NCI-H1092 (cell line): ENCODE measurements around the gene CPEB3.
"Not testable (repeated sequence)": the region's sequence is repeated elsewhere in the genome, so short reads cannot be mapped to it uniquely, and the experiment has no call there.

Source experiments
- DNase-seq: peaks from one replicate; lab custom pipeline; 2025; lab: John Stamatoyannopoulos, UW

The CPEB3 gene

DNA sequence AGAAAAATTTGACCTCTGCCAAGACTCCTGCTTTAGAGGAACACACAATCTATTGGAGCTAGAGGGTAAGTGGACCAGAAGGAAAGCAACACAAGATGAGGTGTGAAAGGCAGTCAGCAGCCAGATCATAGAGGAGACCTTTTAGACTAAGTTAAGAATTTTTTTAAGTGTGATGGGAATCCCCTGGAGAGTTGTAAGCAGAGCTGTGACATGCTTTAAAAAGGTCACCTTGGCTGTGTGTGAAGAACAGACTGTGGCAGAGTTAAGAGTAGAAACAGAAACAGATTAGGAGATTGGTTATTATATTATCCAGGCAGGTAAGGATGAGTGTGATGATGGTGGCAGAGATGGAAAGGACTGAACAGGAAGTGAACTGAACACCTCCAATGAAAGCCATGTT, 23.5 kb downstream of the CPEB3 start:
- no peak for DNase-seq

DNA sequence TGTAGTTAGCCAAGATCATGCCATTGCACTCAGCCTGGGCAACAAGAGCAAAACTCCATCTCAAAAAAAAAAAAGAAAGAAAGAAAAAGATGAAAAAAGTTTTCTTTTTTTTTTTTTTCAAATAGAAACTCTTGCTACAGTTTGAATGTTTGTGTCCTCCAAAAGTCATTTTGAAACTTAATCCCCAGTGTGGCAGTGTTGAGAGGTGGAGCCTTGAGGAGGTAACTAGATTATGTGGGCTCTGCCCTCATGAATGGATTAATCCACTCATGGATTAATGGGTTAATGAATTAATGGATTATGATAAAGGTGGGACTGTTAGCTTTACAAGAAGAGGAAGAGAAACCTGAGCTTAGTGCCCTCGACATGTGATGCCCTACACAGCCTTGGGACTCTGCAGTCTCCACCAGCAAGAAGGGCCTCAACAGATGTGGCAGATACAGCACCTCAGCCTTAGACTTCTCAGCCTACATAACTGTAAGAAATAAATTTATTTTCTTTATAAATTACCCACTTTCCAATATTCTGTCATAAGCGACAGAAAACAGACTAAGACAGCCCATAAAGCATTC, 25.1 kb downstream of the CPEB3 start:
- DNase-seq, result no peak

DNA sequence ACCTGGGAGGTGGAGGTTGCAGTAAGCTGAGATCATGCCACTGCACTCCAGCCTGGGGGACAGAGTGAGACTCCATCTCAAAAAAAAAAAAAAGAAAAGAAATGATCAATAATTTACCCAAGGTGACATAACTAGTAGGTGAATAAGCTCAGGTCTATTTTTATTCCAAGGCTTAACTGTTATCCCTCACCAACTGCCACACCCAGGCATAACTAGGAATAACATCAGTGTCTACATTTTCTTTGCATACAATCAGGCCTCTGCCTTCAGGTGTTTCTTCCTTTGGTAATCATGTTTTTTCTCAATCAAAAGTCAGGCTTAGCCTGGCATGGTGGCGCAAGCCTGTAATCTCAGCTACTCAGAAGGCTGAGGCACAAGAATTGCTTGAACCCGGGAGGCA, 26.6 kb downstream of the CPEB3 start:
- no peak for DNase-seq

DNA sequence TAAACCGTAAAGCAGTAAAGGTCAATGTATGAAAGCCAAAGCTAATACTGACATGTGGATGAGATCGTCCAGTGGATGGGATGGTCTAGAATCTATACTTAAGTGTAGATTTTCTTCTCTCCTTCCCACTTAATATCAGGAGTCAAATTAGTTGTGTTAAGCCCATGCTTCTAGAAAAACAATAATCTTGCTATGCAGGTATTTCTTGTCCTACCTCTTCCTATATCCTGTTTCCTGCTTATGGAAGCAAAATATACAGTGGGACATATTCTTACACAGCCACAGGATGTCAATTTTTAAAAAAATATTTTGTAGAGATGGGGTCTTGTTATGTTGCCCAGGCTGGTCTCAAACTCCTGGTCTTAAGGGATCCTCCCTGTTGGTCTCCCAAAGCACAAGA, 27.5 kb downstream of the CPEB3 start:
- no peak for DNase-seq

DNA sequence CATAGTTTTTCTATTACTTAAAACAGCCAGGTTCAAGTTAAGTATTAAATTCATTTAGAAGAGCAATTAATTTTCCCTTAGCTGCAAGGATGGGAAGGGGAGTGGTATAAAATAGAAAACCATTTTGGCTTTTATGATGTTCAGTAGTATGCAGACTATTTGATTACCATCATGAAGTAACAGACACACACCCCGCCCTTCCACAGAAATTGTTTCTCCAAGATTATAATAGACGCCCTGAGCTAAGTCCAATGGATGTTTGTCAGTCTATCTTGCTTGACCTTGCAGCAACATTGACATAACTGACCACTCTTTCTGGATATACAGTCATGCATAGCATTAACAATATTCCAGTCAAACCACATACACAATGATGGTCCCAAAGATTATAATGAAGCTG, 42.3 kb downstream of the CPEB3 start:
- no peak for DNase-seq

DNA sequence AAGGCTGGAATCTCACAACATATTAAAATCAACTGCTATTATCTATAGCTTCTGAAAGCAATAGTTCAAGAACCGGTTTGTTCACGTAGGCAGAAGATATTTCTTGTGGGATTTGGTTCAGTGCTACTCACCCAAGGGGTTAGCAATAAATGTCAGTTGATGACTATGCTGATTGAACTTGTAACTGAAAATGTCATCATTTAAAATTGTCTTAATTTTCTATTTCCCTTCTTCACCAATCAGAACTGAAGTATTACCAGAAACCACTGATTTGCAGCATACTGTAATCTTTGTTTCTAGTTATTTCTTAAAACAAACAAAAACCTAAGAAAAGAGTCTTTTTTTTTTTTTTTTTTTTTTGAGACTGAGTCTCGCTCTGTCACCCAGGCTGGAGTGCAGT, 46.1 kb downstream of the CPEB3 start:
- no peak for DNase-seq

DNA sequence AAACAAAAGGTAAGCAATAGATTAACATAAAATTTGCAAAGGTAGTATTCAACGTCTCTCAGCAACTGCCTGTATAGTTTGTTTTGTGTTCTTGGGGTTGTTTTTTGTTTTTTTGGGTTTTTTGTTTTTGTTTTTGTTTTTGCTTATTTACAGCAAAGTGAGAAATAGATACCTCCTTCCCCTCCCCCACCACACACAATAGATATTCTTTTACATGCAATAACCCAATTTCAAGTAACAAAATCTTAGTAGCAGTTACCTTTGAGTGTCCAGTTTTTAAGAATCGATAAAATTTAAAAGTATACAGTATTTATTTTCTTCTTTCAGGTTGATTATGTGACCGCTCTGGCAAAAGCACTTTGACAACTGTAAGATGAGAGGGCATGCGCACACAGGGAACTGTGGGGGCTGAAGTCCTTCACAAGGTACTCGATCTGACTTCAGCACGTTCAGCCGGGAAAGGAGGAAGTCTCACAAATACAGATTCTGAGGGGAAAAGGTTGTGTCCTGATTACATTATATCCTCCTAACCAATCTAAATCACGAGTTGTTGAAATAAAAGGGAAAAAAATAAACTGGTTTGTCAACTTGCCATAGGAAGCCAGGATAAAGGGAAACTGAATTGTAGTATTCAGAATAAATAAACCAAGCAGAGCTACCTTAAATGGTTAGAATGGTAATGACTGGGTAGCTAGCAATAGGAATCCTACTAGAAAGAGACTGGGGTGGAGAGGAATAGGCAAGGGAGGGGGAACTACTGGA, 47.8 kb downstream of the CPEB3 start:
- peak; percentile 58 for DNase-seq

DNA sequence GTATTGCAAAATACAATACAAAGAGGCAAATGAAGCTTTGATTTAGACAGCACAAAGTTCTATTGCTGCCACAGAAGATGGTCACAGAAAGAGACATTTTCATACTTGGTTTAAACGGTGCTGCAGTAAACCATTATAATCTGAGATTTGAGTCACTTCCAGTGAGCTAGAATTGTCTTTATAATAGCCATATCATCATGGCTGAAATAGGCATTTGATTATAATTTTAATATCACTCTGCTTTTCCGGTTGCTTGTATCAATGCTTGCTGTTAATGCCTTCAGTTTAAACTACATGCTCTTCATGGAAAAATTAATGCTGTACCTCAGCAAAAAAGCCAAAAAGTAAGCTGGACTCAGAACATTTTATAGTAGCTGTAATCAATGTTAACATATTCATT, 48.5 kb downstream of the CPEB3 start:
- DNase-seq, result no peak

DNA sequence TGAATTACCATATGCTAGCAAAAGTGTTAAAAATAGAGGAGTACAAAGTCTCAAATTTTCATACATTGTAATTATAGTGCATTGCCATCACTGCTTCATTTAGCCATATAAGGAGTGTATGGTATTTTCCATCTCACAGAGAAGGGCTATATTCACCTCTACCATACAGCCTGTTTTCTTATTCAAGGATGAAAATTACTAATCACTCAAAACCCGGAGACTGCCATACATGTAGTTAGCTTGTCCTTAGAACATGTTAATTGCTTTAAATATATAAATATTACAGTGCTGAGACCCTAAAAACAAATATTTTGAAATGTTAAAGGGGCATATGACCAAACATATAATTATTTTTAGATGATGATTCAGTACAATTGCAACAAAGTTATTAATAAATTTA, 49.4 kb downstream of the CPEB3 start:
- no peak for DNase-seq

DNA sequence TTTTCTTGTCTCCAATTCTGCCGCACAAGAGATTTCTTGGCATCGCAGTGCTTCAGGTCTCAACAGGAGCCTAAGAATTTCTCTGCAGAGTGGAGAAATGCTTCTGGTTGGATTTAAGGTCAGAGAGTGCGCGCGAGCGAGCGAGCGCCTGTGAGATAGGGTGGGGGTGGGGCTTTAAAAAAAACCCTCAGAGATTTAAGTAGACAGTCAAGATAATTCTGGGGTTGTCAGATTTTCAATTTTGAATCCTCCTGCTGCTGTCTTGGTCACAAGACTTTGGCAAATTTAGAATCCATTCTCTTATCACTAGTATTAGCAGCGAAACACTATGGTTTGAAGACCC, 49.7 kb downstream of the CPEB3 start:
- DNase-seq, result no peak

DNA sequence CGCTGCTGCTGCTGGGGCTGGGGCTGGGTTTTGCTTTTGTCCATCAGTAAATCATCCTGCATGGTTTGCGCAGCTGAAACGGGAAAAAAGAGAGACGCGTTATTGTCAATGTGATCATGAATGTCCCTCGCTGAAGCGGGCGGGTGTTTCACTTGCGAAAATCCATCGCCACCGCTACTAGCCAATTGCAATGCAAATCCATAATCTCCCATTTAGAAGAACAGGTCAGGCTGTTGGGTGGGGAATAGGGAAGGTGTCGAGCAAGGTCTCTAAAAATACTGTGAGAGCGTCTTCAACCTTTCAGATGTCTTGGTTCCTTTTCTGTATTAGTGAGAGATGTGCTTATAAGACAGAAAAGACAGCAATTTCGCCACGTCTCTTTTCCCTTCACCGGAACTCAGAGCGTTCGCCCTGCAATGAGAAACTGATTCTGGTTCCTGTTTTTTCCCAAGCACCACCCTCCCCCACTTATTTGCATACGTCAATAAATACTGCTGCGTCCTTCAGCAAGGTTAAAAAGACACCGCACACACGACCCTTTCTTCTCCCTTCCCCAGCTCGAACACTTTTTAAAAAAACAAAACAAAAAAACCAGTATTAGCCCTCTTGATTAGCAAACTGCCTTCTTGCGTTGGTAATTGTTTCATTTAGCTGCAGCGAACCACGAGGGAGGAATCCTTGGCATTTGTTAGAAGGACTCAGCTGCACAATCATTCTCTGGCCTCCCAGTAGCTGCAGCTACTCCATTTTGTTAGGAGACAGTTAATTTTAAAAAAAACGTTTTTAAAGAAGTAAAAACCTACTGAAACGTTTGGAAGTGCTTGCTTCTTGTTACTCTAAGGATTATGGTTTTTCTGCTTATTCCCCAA, 50.4 kb downstream of the CPEB3 start:
- peak; percentile 25 for DNase-seq

DNA sequence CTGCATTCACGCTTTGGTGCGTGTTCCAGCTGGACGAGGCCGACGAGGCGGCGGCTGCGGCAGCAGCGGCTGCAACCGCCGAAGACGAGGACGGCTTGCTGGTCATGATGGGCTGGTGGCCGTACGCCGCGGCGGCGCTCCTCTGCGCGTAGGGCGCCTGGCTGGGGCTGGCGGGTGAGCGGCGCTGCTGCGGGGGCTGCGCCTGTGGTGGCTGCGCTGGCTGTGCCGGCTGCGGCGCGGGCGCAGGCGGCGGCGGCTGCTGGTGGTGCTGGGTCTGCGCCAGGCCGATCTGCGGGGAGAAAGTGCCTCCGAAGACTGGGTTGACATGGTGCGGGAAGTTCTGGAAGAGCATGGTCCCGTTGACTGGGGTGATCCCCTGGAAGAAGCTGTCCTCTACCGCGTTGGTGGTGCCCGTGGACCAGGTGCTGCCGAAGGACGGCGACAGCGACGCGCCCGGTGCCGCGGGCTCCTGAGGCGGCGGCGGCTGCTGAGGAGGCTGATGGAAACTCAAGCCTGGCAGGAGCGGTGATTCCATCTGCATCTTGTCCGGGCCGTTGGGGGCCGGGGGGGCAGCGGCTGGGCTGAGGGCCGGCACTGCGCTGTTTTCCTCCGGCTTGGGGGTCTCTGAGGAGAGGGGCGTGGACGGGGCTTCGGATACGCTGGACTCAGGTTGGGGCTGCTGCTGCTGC, 51.1 kb downstream of the CPEB3 start:
- peak; percentile 1 for DNase-seq

DNA sequence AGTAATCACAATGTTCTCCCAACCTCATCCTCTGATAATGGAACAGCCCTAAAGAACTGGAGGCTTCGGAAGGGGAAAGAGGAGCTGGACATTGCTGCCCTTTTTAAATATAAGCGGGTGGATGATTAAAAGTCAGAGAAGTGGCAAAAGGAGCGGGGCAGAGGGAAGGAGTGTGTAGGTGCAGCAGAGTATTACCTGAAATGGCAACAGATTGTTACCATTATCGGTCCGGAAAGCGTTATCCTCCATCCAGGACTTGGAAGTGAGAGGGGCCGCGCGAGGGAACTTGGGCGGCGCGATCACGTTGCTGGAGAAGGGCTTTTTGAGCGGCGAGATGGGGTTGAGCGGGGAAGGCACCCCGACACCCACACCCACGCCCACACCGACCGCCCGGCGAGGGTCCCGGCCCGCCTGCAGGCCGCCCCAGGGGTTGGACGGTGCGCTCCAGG, 51.7 kb downstream of the CPEB3 start:
- DNase-seq, result no peak

DNA sequence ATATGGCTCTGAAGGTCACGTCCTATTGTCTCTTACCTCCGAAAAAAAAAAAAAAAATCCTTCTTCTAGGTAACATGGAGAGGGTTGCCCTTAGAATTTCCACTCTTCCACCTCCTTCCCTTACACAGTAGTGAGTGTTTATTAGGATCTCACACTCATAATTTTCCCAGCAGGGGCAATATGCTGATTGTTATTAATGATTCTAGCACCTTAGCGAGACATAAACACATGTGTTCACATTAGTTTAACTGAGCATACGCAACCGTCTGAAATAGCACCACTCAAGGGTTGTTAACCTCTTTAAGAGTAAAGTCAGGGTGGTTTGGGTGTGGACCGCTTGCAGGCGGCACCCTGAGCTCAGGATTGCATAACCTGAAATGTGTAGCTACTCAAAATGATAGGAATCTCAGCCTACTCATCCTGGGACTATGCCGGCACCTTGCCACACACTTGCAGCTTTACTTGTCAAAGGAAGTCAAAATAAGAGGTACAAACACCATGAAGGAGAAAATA, 52.2 kb downstream of the CPEB3 start:
- DNase-seq, result no peak

DNA sequence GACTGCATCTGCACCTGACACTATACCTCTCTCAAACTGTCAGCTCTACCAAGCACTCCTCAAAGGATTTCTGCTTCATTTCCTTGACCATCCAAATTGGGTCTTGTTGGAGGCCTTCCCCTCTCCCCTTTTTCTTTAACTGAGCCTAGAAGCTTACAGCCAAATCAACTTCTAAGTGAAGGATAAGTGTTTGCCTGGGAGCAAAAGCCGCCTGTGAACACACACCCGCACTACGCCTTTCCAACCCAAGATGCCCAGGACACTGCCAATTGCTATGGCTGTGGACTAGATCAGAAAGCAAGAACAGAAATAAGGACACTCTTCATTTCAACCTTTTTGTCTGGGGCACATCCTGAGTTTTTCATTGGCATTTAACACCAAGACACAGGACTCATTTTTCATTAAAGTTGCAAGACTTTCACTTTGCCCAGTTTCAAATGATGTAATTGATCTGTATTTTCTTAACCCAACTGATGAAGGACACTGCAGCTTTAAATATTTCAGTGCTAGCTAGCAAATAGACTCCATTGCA, 52.8 kb downstream of the CPEB3 start:
- no peak for DNase-seq

DNA sequence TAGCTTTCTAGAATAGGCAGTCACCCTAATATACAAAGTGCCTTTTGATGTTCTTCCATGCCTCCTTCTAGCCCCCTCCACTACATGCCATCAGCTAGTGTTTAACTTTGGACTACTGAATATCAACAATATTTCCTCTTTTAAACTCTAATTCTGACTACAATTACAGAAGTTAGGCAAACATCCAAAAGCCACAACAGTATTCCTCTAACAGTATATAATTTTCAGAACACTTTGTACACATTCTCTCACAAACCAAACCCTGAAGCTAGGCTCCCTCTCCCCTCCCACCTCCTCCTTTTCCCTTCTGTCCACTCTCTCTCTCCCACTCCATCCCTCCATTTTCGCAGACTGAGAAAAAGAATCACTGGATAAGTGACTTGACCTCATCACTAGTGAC, 59.7 kb downstream of the CPEB3 start:
- no peak for DNase-seq

DNA sequence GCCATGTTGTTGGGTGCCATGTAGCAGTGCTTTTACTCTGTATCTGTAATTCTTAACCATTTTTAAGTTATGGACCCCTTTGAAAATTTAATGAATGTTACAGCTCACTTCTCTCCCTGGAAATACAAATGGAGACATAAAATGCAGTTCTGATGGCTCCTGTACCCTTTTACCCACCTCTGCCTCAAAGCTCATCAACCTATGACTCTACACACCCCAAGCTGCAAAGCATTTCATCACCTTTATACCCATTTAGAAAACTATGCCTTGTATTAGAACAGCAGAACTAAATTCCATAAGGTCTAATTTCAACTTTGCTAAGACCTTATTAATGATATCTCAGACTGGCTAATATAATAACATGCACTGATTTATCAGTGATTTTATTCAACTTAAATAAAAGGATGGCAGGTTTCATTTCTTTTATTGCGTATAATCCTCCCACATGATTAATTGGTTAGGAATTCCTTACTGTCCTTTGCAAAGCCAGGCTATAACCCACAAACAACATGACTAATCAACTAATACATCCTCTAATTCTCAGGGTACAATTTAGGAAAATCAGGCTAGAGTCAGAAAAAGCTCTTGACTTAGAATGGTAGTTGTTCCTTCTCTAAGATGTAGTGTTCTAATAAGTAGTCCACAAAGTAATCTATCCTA, 68.1 kb downstream of the CPEB3 start:
- no peak for DNase-seq

DNA sequence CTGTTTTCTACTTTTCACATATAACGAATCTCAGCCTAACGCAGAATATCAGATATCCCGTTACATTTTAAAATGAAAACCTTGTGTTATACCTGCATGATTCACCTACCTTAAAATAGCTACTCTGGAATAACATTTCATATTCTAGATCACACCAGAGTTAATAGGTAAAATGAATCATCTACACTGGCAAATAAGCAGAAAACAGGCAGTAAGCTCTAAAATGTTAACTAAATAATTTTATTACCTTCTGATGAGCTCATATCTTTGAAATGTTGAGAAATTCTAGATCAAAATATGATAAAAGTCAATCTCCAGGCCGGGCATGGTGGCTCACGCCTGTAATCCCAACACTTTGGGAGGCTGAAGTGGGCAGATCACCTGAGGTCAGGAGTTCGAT, 71.3 kb downstream of the CPEB3 start:
- no peak for DNase-seq

DNA sequence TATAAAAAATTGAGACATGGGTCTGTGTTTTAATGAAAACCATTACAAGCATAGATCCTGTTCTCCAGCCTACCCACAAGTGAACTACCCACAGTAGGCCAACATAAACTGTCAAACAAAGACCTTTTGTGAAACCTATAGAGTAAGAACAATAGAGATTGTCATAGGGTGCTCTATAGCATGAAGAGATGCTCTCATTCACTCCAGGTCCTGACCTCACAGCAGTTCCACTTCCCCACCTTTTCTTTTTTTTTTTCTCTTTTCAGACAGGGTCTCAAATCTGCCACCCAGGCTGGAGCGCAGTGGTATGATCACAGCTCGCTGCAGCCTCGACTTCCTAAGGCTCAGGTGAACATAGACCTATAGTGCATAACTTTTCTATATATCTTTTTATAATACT, 72.3 kb downstream of the CPEB3 start:
- no peak for DNase-seq

DNA sequence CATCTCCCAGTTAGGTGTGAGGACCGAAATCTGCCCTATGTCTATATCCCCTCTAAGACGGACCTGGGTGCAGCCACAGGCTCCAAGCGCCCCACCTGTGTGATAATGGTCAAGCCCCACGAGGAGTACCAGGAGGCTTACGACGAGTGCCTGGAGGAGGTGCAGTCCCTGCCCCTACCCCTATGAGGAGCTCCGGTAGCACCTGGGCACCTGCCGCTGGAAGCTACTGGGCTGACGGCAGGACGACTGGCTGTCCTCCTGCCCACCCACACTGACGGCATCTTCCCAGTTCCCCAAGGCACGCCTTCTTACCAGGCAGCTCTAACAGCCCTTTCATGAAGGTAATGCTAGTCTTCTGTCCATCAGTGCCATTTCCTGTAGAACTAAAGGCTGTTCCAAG, 74.3 kb downstream of the CPEB3 start:
- not testable (repeated sequence) for DNase-seq

DNA sequence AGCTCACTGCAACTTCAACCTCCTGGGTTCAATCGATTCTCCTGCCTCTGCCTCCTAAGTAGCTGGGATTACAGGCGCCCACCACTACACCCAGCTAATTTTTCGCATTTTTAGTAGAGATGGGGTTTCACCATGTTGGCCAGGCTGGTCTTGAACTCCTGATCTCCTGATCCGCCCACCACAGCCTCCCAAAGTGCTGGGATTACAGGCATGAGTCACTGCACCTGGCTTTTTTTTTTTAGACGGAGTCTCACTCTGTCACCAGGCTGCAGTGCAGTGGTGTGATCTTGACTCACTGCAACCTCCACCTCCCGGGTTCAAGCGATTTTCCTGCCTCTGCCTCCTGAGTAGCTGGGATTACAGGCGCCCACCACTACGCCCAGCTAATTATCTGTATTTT, 75.7 kb downstream of the CPEB3 start:
- DNase-seq, result not testable (repeated sequence)

DNA sequence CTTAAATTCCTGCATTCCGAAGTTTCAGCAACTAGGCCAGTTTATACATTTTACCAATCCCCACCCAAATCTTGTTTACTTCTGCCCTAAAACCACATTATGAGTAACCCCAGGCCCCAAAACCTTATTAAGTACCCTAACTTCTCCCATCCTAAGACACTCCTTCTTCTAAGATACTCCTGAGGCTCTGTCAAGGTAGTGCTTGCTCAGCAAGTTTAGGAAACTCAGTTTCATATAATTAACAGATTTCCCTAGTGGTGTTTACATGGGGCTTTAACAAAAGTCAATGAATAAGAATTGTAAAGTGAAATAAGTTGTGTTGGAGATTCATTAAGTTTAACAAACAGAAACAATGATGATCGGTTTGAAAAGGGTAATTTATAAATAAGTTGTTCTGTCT, 77.8 kb downstream of the CPEB3 start:
- DNase-seq, result no peak
